H9 (cell line): Measurements from ENCODE around the gene NDUFB4. TPM values are rescaled to one million over a fixed set of nuclear protein-coding genes. Genes with fewer than 3 reads are reported as not detected.

Experiments used
- DNase-seq: peaks from one replicate; pipeline ENCODE4 v3.0.0-alpha.2; 2017
- H2AFZ ChIP-seq: one replicate; pipeline ENCODE4 v1.6.1; 2013; ENCODE audit warnings: mild to moderate bottlenecking, low read length, control low read depth, moderate library complexity
- H2AK5ac ChIP-seq: 2 replicates; pipeline ENCODE4 v1.6.1; 2013; ENCODE audit warnings: low read length, control low read depth, mixed read lengths; ENCODE audit not compliant: insufficient read length
- H2BK120ac ChIP-seq: one replicate; pipeline ENCODE4 v1.6.1; 2013; ENCODE audit warnings: low read depth, mild to moderate bottlenecking, low read length, control low read depth, inconsistent platforms; ENCODE audit not compliant: poor library complexity, severe bottlenecking
- H2BK12ac ChIP-seq: 2 replicates; pipeline ENCODE4 v1.6.1; 2013; ENCODE audit warnings: low read length, control low read depth, mixed read lengths, low read depth; ENCODE audit not compliant: insufficient read length
- H2BK15ac ChIP-seq: 2 replicates; pipeline ENCODE4 v1.6.1; 2013; ENCODE audit warnings: low read depth, low read length, control low read depth
- H2BK20ac ChIP-seq: one replicate; pipeline ENCODE4 v1.6.1; 2013; ENCODE audit warnings: low read depth, mild to moderate bottlenecking, low read length, control low read depth, inconsistent platforms; ENCODE audit not compliant: poor library complexity, severe bottlenecking
- H2BK5ac ChIP-seq: 2 replicates; pipeline ENCODE4 v1.6.1; 2013; ENCODE audit warnings: low read length, control low read depth, mixed read lengths; ENCODE audit not compliant: insufficient read length
- H3K14ac ChIP-seq: 2 replicates; pipeline ENCODE4 v1.6.1; 2013; ENCODE audit warnings: low read length, control low read depth; ENCODE audit not compliant: insufficient read depth
- H3K18ac ChIP-seq: 2 replicates; pipeline ENCODE4 v1.6.1; 2013; ENCODE audit warnings: low read depth, mild to moderate bottlenecking, mixed read lengths, low read length, control low read depth; ENCODE audit not compliant: insufficient read length
- H3K23ac ChIP-seq: 2 replicates; pipeline ENCODE4 v1.6.1; 2013; ENCODE audit warnings: low read length, control low read depth, mixed read lengths, low read depth; ENCODE audit not compliant: insufficient read length
- H3K23me2 ChIP-seq: 2 replicates; pipeline ENCODE4 v1.6.1; 2013; ENCODE audit warnings: low read depth, mild to moderate bottlenecking, mixed read lengths, low read length, control low read depth; ENCODE audit not compliant: insufficient read length, poor library complexity, severe bottlenecking
- H3K27ac ChIP-seq: 2 replicates; pipeline ENCODE4 v1.5.1; 2013; ENCODE audit warnings: low read length, control low read depth, mixed read lengths, low read depth; ENCODE audit not compliant: insufficient read length
- H3K27me3 ChIP-seq: 2 replicates; pipeline ENCODE4 v1.6.1; 2013; ENCODE audit warnings: low read length, control low read depth, inconsistent platforms; ENCODE audit not compliant: insufficient read depth
- H3K4ac ChIP-seq: 2 replicates; pipeline ENCODE4 v1.6.1; 2013; ENCODE audit warnings: low read depth, mild to moderate bottlenecking, control low read depth, inconsistent platforms, low read length, moderate library complexity
- H3K4me1 ChIP-seq: 2 replicates; pipeline ENCODE4 v1.6.1; 2013; ENCODE audit warnings: low read length, control low read depth, inconsistent platforms; ENCODE audit not compliant: insufficient read depth
- H3K4me2 ChIP-seq: 2 replicates; pipeline ENCODE4 v1.6.1; 2013; ENCODE audit warnings: low read length, control low read depth, mixed read lengths; ENCODE audit not compliant: insufficient read length, insufficient read depth
- H3K56ac ChIP-seq: 2 replicates; pipeline ENCODE4 v1.6.1; 2013; ENCODE audit warnings: low read depth, mild to moderate bottlenecking, mixed read lengths, low read length, control low read depth; ENCODE audit not compliant: insufficient read length
- H3K79me1 ChIP-seq: 2 replicates; pipeline ENCODE4 v1.6.1; 2013; ENCODE audit warnings: low read depth, mild to moderate bottlenecking, moderate library complexity, low read length, control low read depth, inconsistent platforms; ENCODE audit not compliant: insufficient read depth, poor library complexity, severe bottlenecking
- H3K79me2 ChIP-seq: 2 replicates; pipeline ENCODE4 v1.6.1; 2013; ENCODE audit warnings: low read length, control low read depth, inconsistent platforms; ENCODE audit not compliant: insufficient read depth
- H3K9ac ChIP-seq: 2 replicates; pipeline ENCODE4 v1.6.1; 2013; ENCODE audit warnings: low read length, control low read depth, mixed read lengths; ENCODE audit not compliant: insufficient read length; ENCODE audit errors: extremely low read depth
- H3K9me3 ChIP-seq: one replicate; pipeline ENCODE4 v1.6.1; 2013; ENCODE audit warnings: low read depth, low read length, inconsistent platforms; ENCODE audit not compliant: control insufficient read depth
- H3T11ph ChIP-seq: one replicate; pipeline ENCODE4 v1.6.1; 2013; ENCODE audit warnings: mild to moderate bottlenecking, low read length, control low read depth, inconsistent platforms
- H4K20me1 ChIP-seq: one replicate; pipeline ENCODE4 v1.6.1; 2013; ENCODE audit not compliant: control insufficient read depth, insufficient read length, insufficient read depth
- H4K5ac ChIP-seq: 2 replicates; pipeline ENCODE4 v1.6.1; 2013; ENCODE audit warnings: low read depth, mild to moderate bottlenecking, mixed read lengths, low read length, control low read depth; ENCODE audit not compliant: insufficient read length
- H4K8ac ChIP-seq: replicated peaks from 2 replicates; pipeline ENCODE4 v1.6.1; 2013; ENCODE audit warnings: low read length, control low read depth, mixed read lengths, low read depth; ENCODE audit not compliant: insufficient read length
- H4K91ac ChIP-seq: 2 replicates; pipeline ENCODE4 v1.6.1; 2013; ENCODE audit warnings: low read depth, mild to moderate bottlenecking, moderate library complexity, mixed read lengths, low read length, control low read depth; ENCODE audit not compliant: insufficient read length
- H3K27ac Mint-ChIP-seq, 3 experiments: 2 replicates in 2 of 3; 3 replicates in 1 of 3; pipeline ENCODE4 v1.8.0; 2020 to 2021; ENCODE audit warnings: mixed read lengths in 3 of 3, mild to moderate bottlenecking in 1 of 3, moderate library complexity in 1 of 3
- H3K27me3 Mint-ChIP-seq: 2 replicates; pipeline ENCODE4 v1.8.0; 2021; ENCODE audit warnings: low read depth, mild to moderate bottlenecking, moderate library complexity, mixed read lengths
- H3K36me3 Mint-ChIP-seq, 3 experiments: 2 replicates in 2 of 3; 3 replicates in 1 of 3; pipeline ENCODE4 v1.8.0; 2020 to 2021; ENCODE audit warnings: low read depth in 3 of 3, mixed read lengths in 3 of 3; ENCODE audit not compliant: insufficient read depth in 1 of 3
- H3K4me1 Mint-ChIP-seq, 2 experiments: 2 replicates each; pipeline ENCODE4 v1.8.0; 2020; ENCODE audit warnings: mixed read lengths in 2 of 2
- H3K4me3 Mint-ChIP-seq, 2 experiments: 2 replicates in 1 of 2; 3 replicates in 1 of 2; pipeline ENCODE4 v1.8.0; 2020 to 2021; ENCODE audit warnings: mild to moderate bottlenecking in 2 of 2, mixed read lengths in 2 of 2, moderate library complexity in 1 of 2
- H3K9me3 Mint-ChIP-seq, 2 experiments: 2 replicates in 1 of 2; 3 replicates in 1 of 2; pipeline ENCODE4 v1.8.0; 2020; ENCODE audit warnings: mild to moderate bottlenecking in 2 of 2, mixed read lengths in 2 of 2, moderate library complexity in 1 of 2
- CTCF ChIP-seq: fragments of 200-600 bp; sonication (generic); conservative IDR thresholded peaks from 3 replicates; pipeline ENCODE4 v1.8.0; 2021; ENCODE audit warnings: antibody characterized with exemption, mild to moderate bottlenecking
- WGBS: extraction: QIAGEN DNeasy Blood & Tissue Kit; methylation state at CpG from one replicate; pipeline ENCODE4 v1.1.7; 2013; ENCODE audit warnings: missing lambda C conversion rate, low lambda C conversion rate, mixed read lengths; ENCODE audit not compliant: insufficient read length; ENCODE audit errors: extremely low coverage; 5-methylcytosine and 5-hydroxymethylcytosine counted together
- total RNA-seq: library from RNA; stranded (reverse); gene quantifications from 2 replicates; pipeline ENCODE4 v1.2.1, GENCODE V29; 2021

NDUFB4 gene
- total RNA-seq, 1 experiment from 2014 or later = 217 TPM

- no peak for DNase-seq
- H3K27ac Mint-ChIP-seq = peak overlapping the region in 1 of 3 experiments; percentile 10; a peak in 1 of 7 replicates
- no peak overlapping the region for H2BK20ac ChIP-seq
Observed at GRCh38 chr3:120602682-120603081, 6.5 kb downstream of the NDUFB4 start.

More at GRCh38 chr3:120602682-120603081, 6.5 kb downstream of the NDUFB4 start:
- H4K91ac ChIP-seq = no peak overlapping the region
- no peak overlapping the region for H3K9ac ChIP-seq
- Mint-ChIP-seq H3K4me3 (no peak overlapping the region), H3K27me3 (no peaks in the 10 kb centered on the region), H3K36me3 (peaks cover 6 to 23% (median 21%) of the 10 kb centered on the region in 3 experiments; a peak in 6 of 7 replicates), H3K4me1 (peaks cover 3 to 5% of the 10 kb centered on the region in 2 experiments), H3K9me3 (no peaks in the 10 kb centered on the region)
- WGBS = no CpG with 5 or more reads among the region's 2 CpGs
- H2BK12ac ChIP-seq = no peak overlapping the region
- no peaks in the 10 kb centered on the region for H3K79me1 ChIP-seq
- H3K4me2 ChIP-seq = no peak overlapping the region
- H2BK5ac ChIP-seq = no peak overlapping the region
- H3K14ac ChIP-seq = no peak overlapping the region
- H2AFZ ChIP-seq = no peak overlapping the region
- H2BK120ac ChIP-seq = no peak overlapping the region
- TF ChIP-seq CTCF = no peak
- H3K56ac ChIP-seq = no peak overlapping the region
- H3K27ac ChIP-seq = no peak overlapping the region
- H2AK5ac ChIP-seq = no peak overlapping the region
- H2BK15ac ChIP-seq = no peak overlapping the region
- no peak overlapping the region for H4K8ac ChIP-seq
- H4K20me1 ChIP-seq = no peaks in the 10 kb centered on the region
- no peak overlapping the region for H3T11ph ChIP-seq
- peaks cover 2% of the 10 kb centered on the region; the same call in 1 of the 2 replicates for H3K79me2 ChIP-seq
- no peaks in the 10 kb centered on the region for H3K23me2 ChIP-seq
- no peak overlapping the region for H3K23ac ChIP-seq
- H3K4me1 ChIP-seq = no peaks in the 10 kb centered on the region
- H3K4ac ChIP-seq = no peak overlapping the region
- H3K9me3 ChIP-seq = no peaks in the 10 kb centered on the region
- no peaks in the 10 kb centered on the region for H3K27me3 ChIP-seq
- H3K18ac ChIP-seq = no peak overlapping the region
- H4K5ac ChIP-seq = no peak overlapping the region
